C4-2B (cell line): ENCODE data around the gene PHKA2.

Experiments
- CTCF ChIP-seq: fragments of 450-650 bp; conservative IDR thresholded peaks from 2 replicates; pipeline ENCODE4 v1.5.1; 2017; ENCODE audit warnings: mild to moderate bottlenecking
- ZFX ChIP-seq: fragments of 450-650 bp; IDR thresholded peaks from 2 replicates; pipeline ENCODE4 v1.6.1; 2017

- no peak for TF ChIP-seq CTCF
- TF ChIP-seq ZFX: no peak
Measured at GRCh38 chrX:18981124-18981807, 2.6 kb downstream of the PHKA2 start.
